ENCODE measurements around the gene MSS51. TPM values are rescaled to one million over a fixed set of nuclear protein-coding genes. Genes with fewer than 3 reads are reported as not detected.

Gene MSS51
- total RNA-seq, 1 donor from 2014 or later = 1.5 TPM

DNA sequence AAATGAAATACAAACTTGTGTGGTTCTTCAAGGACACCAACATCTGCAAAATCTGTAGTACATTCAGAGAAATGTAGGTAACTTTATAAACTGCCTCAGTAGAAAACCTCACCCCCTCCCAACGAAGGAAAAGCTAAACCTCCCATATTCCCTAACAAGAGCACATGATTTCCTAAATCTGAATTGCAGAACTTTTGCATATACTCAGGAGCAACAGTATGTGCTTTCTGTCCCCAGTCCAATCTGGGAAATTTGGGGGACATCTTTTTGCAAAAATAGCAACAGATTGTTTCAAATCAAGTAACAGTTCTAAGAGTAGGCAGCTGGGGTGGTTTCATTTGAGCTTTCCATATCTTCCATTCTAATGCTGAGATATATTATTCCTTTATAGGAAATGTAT lies 15.8 kb upstream of the MSS51 start:
- intact Hi-C loops (cut with DNase I) = no loop called here
- no peak for DNase-seq (ENCODE audit: extremely low spot score in 2 of 2)
- no peak overlapping the region for H3K27ac ChIP-seq
- H3K36me3 ChIP-seq = peaks cover 0 to 34% of the 10 kb centered on the region in 2 donors
- H3K9me3 ChIP-seq = no peaks in the 10 kb centered on the region
- H3K27me3 ChIP-seq = no peaks in the 10 kb centered on the region
- no peak overlapping the region for H3K4me3 ChIP-seq
- TF ChIP-seq CTCF (IDR thresholded peaks at IDR 0.05) = no peak
- TF ChIP-seq POLR2AphosphoS5 (IDR thresholded peaks at IDR 0.05; ENCODE audit: insufficient read depth in 1 of 2, low read depth in 1 of 2) = no peak
- TF ChIP-seq POLR2A (IDR thresholded peaks at IDR 0.05) = no peak
- H3K4me1 ChIP-seq = no peaks in the 10 kb centered on the region

- intact Hi-C loops (cut with DNase I) = no loop called here
- TF ChIP-seq POLR2A (IDR thresholded peaks at IDR 0.05) = no peak
- no peak for TF ChIP-seq POLR2AphosphoS5 (IDR thresholded peaks at IDR 0.05; ENCODE audit: insufficient read depth in 1 of 2, low read depth in 1 of 2)
- no peak for TF ChIP-seq CTCF (IDR thresholded peaks at IDR 0.05)
- Histone ChIP-seq H3K4me3 (no peak overlapping the region), H3K36me3 (peaks cover 0 to 35% of the 10 kb centered on the region in 2 donors), H3K27ac (no peak overlapping the region), H3K9me3 (no peaks in the 10 kb centered on the region), H3K4me1 (no peaks in the 10 kb centered on the region), H3K27me3 (no peaks in the 10 kb centered on the region)
- DNase-seq (ENCODE audit: extremely low spot score in 2 of 2) = no peak
These were observed 15.0 kb upstream of the MSS51 start for GRCh38 chr10:73448384-73448783.

DNA sequence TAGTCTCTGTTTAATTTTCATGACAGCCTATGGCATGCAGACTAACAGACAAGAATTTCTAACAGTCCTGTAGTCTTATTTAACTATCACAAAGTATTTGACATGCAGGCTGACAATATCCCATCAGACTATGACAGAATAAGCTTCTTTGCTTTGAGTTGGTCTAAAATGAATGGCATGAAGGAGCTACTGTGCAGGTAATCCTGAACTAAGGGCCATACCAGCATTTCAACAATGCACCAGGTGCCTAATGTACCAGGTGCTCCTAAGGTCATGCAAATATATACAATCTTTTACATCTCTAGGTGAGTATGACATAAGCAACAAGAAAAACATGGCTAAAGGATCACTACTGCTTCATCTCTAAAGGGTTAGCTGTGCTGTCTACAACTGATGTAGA lies 13.6 kb upstream of the MSS51 start:
- Histone ChIP-seq H3K9me3 (no peaks in the 10 kb centered on the region), H3K4me3 (no peak overlapping the region), H3K27ac (no peak overlapping the region), H3K27me3 (no peaks in the 10 kb centered on the region), H3K36me3 (peaks cover 0 to 28% of the 10 kb centered on the region in 2 donors), H3K4me1 (no peaks in the 10 kb centered on the region)
- no peak for DNase-seq (ENCODE audit: extremely low spot score in 2 of 2)
- intact Hi-C loops (cut with DNase I) = no loop called here
- TF ChIP-seq POLR2A (IDR thresholded peaks at IDR 0.05) (no peak), CTCF (IDR thresholded peaks at IDR 0.05) (no peak), POLR2AphosphoS5 (IDR thresholded peaks at IDR 0.05; ENCODE audit: insufficient read depth in 1 of 2, low read depth in 1 of 2) (no peak)

GRCh38 chr10:73444457-73444856 lies 11.1 kb upstream of the MSS51 start:
- no peaks in the 10 kb centered on the region for H3K9me3 ChIP-seq
- no peak overlapping the region for H3K27ac ChIP-seq
- peaks cover 0 to 28% of the 10 kb centered on the region in 2 donors for H3K36me3 ChIP-seq
- intact Hi-C loops (cut with DNase I) = no loop called here
- H3K4me1 ChIP-seq = no peaks in the 10 kb centered on the region
- no peak overlapping the region for H3K4me3 ChIP-seq
- H3K27me3 ChIP-seq = no peaks in the 10 kb centered on the region
- TF ChIP-seq POLR2AphosphoS5 (IDR thresholded peaks at IDR 0.05; ENCODE audit: insufficient read depth in 1 of 2, low read depth in 1 of 2) (no peak), CTCF (IDR thresholded peaks at IDR 0.05) (no peak), POLR2A (IDR thresholded peaks at IDR 0.05) (no peak)
- DNase-seq (ENCODE audit: extremely low spot score in 2 of 2) = no peak

- intact Hi-C loops (cut with DNase I) = no loop called here
These were observed 6.4 kb upstream of the MSS51 start for GRCh38 chr10:73439605-73440312.

More at GRCh38 chr10:73439605-73440312, 6.4 kb upstream of the MSS51 start:
- DNase-seq (ENCODE audit: extremely low spot score in 2 of 2) = no peak
- no peak for TF ChIP-seq POLR2AphosphoS5 (IDR thresholded peaks at IDR 0.05; ENCODE audit: insufficient read depth in 1 of 2, low read depth in 1 of 2)
- no peak for TF ChIP-seq CTCF (IDR thresholded peaks at IDR 0.05)
- TF ChIP-seq POLR2A (IDR thresholded peaks at IDR 0.05) = no peak
- Histone ChIP-seq H3K27me3 (no peaks in the 10 kb centered on the region), H3K27ac (no peak overlapping the region), H3K9me3 (no peaks in the 10 kb centered on the region), H3K4me1 (no peaks in the 10 kb centered on the region), H3K4me3 (no peak overlapping the region), H3K36me3 (peaks cover 0 to 35% of the 10 kb centered on the region in 2 donors)

Measured in vagina (tissue), 2 donors.